HFF-Myc (cell line): Measurements from ENCODE around the gene MMP12.

ENCODE experiments used
- DNase-seq: peaks from one replicate; pipeline ENCODE4 v3.0.0-alpha.2; 2011; ENCODE audit warnings: low read depth; ENCODE audit errors: extremely low read depth
- H3K4me3 ChIP-seq: replicated peaks from 2 replicates; pipeline ENCODE4 v1.5.1; 2011; ENCODE audit warnings: low read depth, mild to moderate bottlenecking, control low read depth, low read length
- CTCF ChIP-seq: IDR thresholded peaks from 2 replicates; pipeline ENCODE4 v1.5.1; 2012; ENCODE audit warnings: mild to moderate bottlenecking, low read depth, low read length, control low read depth; ENCODE audit errors: missing control alignments

The MMP12 gene

DNA sequence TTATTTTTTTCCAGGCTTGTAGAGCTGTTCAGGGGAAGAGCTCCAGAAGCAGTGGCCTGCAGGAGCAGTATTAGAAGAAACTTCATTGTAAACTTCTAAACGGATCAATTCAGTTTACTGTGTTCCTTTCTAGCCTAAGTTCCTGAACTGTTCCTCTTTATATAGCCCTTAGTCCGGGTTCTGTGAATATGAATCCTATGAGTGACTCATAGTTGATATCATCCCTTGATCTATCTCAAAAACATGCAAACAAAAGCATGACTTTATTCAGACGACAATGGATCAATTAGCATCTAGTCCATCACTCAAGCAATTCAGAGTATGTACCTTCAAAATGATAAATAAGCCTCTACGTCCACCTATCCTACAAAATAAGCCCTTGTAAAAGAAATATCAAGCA lies at the start of gene MMP12:
Gene MMP12, minus strand, starts transcription at position 131 of the 400 bp plus-strand sequence. Its CDS starts 45 bp downstream, at position 86.
- no peak for TF ChIP-seq CTCF
- DNase-seq = no peak

GRCh38 chr11:102921587-102922220 lies 46.9 kb upstream of the MMP12 start:
- DNase-seq = no peak
- TF ChIP-seq CTCF = no peak
- H3K4me3 ChIP-seq = no peak overlapping the region

More for the DNA sequence above, at the start of gene MMP12:
- H3K4me3 ChIP-seq = no peak within 1 kb of the TSS

GRCh38 chr11:102920118-102920684 lies 45.4 kb upstream of the MMP12 start:
- no peak for TF ChIP-seq CTCF
- no peak overlapping the region for H3K4me3 ChIP-seq
- no peak for DNase-seq

- TF ChIP-seq CTCF = no peak
- DNase-seq = no peak
Observed at GRCh38 chr11:102915044-102915375, 40.2 kb upstream of the MMP12 start.

GRCh38 chr11:102914238-102915043 lies 39.7 kb upstream of the MMP12 start:
- TF ChIP-seq CTCF = peak; percentile 84
- DNase-seq = peak; percentile 33
- H3K4me3 ChIP-seq = no peak overlapping the region

More at GRCh38 chr11:102915044-102915375, 40.2 kb upstream of the MMP12 start:
- no peak overlapping the region for H3K4me3 ChIP-seq

DNA sequence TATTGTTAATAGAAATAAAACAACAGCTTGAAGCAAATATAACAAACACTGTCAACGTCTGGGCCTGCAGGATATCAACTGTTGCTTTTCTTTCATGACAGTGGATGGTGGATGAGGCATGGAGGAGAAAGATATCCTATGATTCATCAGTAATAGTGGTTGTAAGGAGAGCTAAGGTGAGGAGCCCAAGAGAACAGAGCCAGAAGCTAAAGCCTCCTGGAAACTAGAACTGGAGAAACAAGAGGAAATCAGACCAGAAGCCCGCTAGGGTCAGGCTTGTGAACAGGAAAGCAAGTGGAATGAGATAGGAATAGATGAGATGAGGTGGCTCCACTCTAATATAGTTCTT lies 37.7 kb upstream of the MMP12 start:
- H3K4me3 ChIP-seq = no peak overlapping the region
- TF ChIP-seq CTCF = no peak
- DNase-seq = no peak
